ENCODE results near the gene KRR1.

Gene KRR1

DNA sequence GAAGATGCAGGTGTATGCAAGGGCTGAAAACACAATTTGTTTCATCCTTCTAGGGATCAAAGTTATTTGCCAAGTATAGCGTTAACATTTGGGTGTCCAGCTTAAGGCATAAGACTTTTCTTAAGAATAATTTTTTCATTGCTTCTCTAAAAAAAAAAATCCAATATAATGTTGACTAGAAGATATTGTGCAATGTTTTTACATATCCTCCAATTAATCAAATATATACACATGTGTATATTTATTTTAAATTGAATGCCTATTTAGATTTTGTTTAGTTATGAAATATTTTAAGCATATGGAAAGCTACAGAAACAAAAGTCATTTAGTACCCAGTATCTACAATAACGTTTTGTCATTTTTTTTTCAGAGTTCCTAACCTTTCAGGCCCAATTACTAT lies 28.5 kb upstream of the KRR1 start:
- no peak for TF ChIP-seq CTCF (IDR thresholded peaks at IDR 0.05; ENCODE audit: low read depth, low read length)
- DNase-seq (ENCODE audit: extremely low read depth, low read depth): no peak

DNA sequence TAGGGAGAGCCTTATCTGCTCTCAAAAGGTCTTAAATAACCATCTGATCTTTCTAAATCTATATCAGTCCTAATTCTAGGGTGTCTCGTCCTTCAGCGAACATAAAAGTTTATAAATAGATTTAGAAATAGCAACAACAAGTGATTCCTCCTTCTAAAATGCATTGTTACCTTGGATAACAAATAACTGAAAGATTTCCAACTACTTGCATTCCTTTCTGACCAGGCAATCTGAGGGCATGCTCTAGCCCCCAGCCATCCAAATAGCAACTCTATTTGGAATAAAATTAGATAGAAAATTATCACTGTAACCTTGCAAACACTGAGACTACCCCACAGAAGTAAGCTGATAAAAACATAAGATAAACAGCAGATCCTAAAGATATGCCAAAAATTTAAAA lies 21.8 kb upstream of the KRR1 start:
- no peak for DNase-seq (ENCODE audit: extremely low read depth, low read depth)
- no peak for TF ChIP-seq CTCF (IDR thresholded peaks at IDR 0.05; ENCODE audit: low read depth, low read length)

GRCh38 chr12:75529826-75530225 lies 18.4 kb upstream of the KRR1 start:
- DNase-seq (ENCODE audit: extremely low read depth, low read depth): no peak
- no peak for TF ChIP-seq CTCF (IDR thresholded peaks at IDR 0.05; ENCODE audit: low read depth, low read length)

- TF ChIP-seq CTCF (IDR thresholded peaks at IDR 0.05; ENCODE audit: low read depth, low read length): no peak
Observed at GRCh38 chr12:75529316-75529715, 17.9 kb upstream of the KRR1 start.

DNA sequence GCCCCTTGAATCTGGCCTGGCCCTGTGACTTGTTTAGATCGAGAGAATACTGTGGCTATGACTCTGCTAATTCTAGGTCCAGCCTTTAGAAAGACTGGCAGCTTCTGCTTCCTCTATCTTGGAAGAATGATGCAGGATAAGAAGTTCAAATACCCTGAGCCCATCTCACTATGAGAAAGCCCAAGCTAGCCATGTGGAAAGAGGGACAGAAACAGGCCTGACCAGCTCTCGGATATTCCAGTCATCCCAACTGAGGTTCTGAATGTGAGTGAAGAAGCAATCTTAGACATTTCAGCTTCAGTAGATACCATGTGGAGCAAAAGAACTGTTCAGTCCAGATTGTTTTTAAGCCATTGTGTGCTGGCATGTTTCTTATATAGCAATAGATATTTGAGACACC lies 17.3 kb upstream of the KRR1 start:
- TF ChIP-seq CTCF (IDR thresholded peaks at IDR 0.05; ENCODE audit: low read depth, low read length): no peak
- DNase-seq (ENCODE audit: extremely low read depth, low read depth): no peak

More at GRCh38 chr12:75529316-75529715, 17.9 kb upstream of the KRR1 start:
- DNase-seq (ENCODE audit: extremely low read depth, low read depth): no peak

- DNase-seq (ENCODE audit: extremely low read depth, low read depth): no peak
Observed at GRCh38 chr12:75528272-75528671, 16.9 kb upstream of the KRR1 start.

More at GRCh38 chr12:75528272-75528671, 16.9 kb upstream of the KRR1 start:
- no peak for TF ChIP-seq CTCF (IDR thresholded peaks at IDR 0.05; ENCODE audit: low read depth, low read length)

All from AG09319 (cell line).